ENCODE results near the gene SMC1A. TPM values are rescaled to one million over a fixed set of nuclear protein-coding genes. Genes with fewer than 3 reads are reported as not detected.
A peak's percentile ranks its signal among the peaks of the same experiment; 100 is the strongest.

The SMC1A gene
- total RNA-seq, 1 experiment from 2014 or later: 100 TPM

- H3K56ac ChIP-seq (ENCODE audit: insufficient read length, low read depth, low read length): no peak overlapping the region
- Mint-ChIP-seq H3K36me3 (ENCODE audit: insufficient read depth in 1 of 3, low read depth in 3 of 3) (no peaks in the 10 kb centered on the region; a peak in 2 of 7 replicates), H3K4me3 (peak overlapping the region; percentile 73 to 75), H3K27ac (no peak overlapping the region), H3K9me3 (peaks cover 61 to 70% of the 10 kb centered on the region in 2 experiments), H3K27me3 (ENCODE audit: low read depth) (peaks cover 12% of the 10 kb centered on the region), H3K4me1 (peaks cover 2 to 6% of the 10 kb centered on the region in 2 experiments; a peak in 3 of 4 replicates)
- no peak overlapping the region for H4K91ac ChIP-seq (ENCODE audit: insufficient read length, low read depth, low read length)
- no peak overlapping the region for H4K8ac ChIP-seq (replicated peaks; ENCODE audit: insufficient read length, low read depth, low read length)
- no peak for TF ChIP-seq CTCF (conservative IDR thresholded peaks at IDR 0.05)
- no peaks in the 10 kb centered on the region for H3K27me3 ChIP-seq (ENCODE audit: insufficient read depth, low read length)
- H3K4me2 ChIP-seq (ENCODE audit: insufficient read depth, insufficient read length, low read length): peak overlapping the region; percentile 46
- no peak overlapping the region for H3T11ph ChIP-seq (ENCODE audit: low read length)
- H3K79me1 ChIP-seq (ENCODE audit: insufficient read depth, low read depth, low read length, poor library complexity, severe bottlenecking): no peaks in the 10 kb centered on the region
- no peak overlapping the region for H2AK5ac ChIP-seq (ENCODE audit: insufficient read length, low read length)
- H3K9ac ChIP-seq (ENCODE audit: extremely low read depth, insufficient read length, low read length): no peak overlapping the region
- H2AFZ ChIP-seq (ENCODE audit: low read length): no peak overlapping the region
- no peak overlapping the region for H2BK12ac ChIP-seq (ENCODE audit: insufficient read length, low read depth, low read length)
- no peak overlapping the region for H3K27ac ChIP-seq (ENCODE audit: insufficient read length, low read depth, low read length)
- H3K23ac ChIP-seq (ENCODE audit: insufficient read length, low read depth, low read length): no peak overlapping the region
- peaks cover 44% of the 10 kb centered on the region for H3K9me3 ChIP-seq (ENCODE audit: control insufficient read depth, low read depth, low read length)
- no peaks in the 10 kb centered on the region for H3K79me2 ChIP-seq (ENCODE audit: insufficient read depth, low read length)
- H3K23me2 ChIP-seq (ENCODE audit: insufficient read length, low read depth, low read length, poor library complexity, severe bottlenecking): no peaks in the 10 kb centered on the region
- H4K20me1 ChIP-seq (ENCODE audit: control insufficient read depth, insufficient read depth, insufficient read length): no peaks in the 10 kb centered on the region
- H3K4ac ChIP-seq (ENCODE audit: low read depth, low read length): no peak overlapping the region
- DNase-seq: peak; percentile 88
- H4K5ac ChIP-seq (ENCODE audit: insufficient read length, low read depth, low read length): no peak overlapping the region
- H2BK15ac ChIP-seq (ENCODE audit: low read depth, low read length): no peak overlapping the region
- H2BK120ac ChIP-seq (ENCODE audit: low read depth, low read length, poor library complexity, severe bottlenecking): no peak overlapping the region
- H2BK20ac ChIP-seq (ENCODE audit: low read depth, low read length, poor library complexity, severe bottlenecking): no peak overlapping the region
- H3K14ac ChIP-seq (ENCODE audit: insufficient read depth, low read length): no peak overlapping the region
- H3K18ac ChIP-seq (ENCODE audit: insufficient read length, low read depth, low read length): no peak overlapping the region
- no peak overlapping the region for H2BK5ac ChIP-seq (ENCODE audit: insufficient read length, low read length)
- no peaks in the 10 kb centered on the region for H3K4me1 ChIP-seq (ENCODE audit: insufficient read depth, low read length)
- no CpG with 5 or more reads among the region's 44 CpGs for WGBS (ENCODE audit: extremely low coverage, insufficient read length, low lambda C conversion rate)
These were observed 19.3 kb upstream of the SMC1A start for GRCh38 chrX:53441531-53442321.
